Heart right ventricle (tissue), 16 donors: ENCODE results near the gene AMPH. TPM values are rescaled to one million over a fixed set of nuclear protein-coding genes. Genes with fewer than 3 reads are reported as not detected.
A peak's percentile ranks its signal among the peaks of the same experiment; 100 is the strongest.

ENCODE experiments used
- ATAC-seq, 8 donors: fragments of 200-7000 bp; cut with Tn5 transposase; one replicate each; pipeline ENCODE4 v1.9.1; 2020; ENCODE audit warnings: mild to moderate bottlenecking in 8 of 8, moderate library complexity in 8 of 8, moderate number of reproducible peaks in 1 of 8
- DNase-seq, 2 donors: peaks; one replicate each; pipeline ENCODE4 v3.0.0-alpha.2; 2020
- H3K27ac ChIP-seq, 10 donors: fragments of 200-600 bp; sonication (generic) in 2 of 10; one replicate each; pipeline versions ENCODE4 v1.5.0 to v1.8.0; 2020 to 2022; ENCODE audit warnings: mild to moderate bottlenecking in 3 of 10
- H3K27me3 ChIP-seq, 7 donors: fragments of 200-600 bp; one replicate each; pipeline ENCODE4 v1.8.0; 2021 to 2022; ENCODE audit warnings: mild to moderate bottlenecking in 2 of 7
- H3K36me3 ChIP-seq, 9 donors: fragments of 200-600 bp; sonication (generic) in 1 of 9; one replicate each; pipeline versions ENCODE4 v1.5.0 to v1.8.0; 2020 to 2022; ENCODE audit warnings: mild to moderate bottlenecking in 2 of 9
- H3K4me1 ChIP-seq, 9 donors: fragments of 200-600 bp; sonication (generic) in 1 of 9; one replicate each; pipeline versions ENCODE4 v1.5.0 to v1.8.0; 2020 to 2022; ENCODE audit warnings: mild to moderate bottlenecking in 4 of 9
- H3K4me3 ChIP-seq, 10 donors: fragments of 200-600 bp; sonication (generic) in 2 of 10; one replicate each; pipeline versions ENCODE4 v1.5.0 to v1.8.0; 2020 to 2022; ENCODE audit warnings: mild to moderate bottlenecking in 7 of 10, moderate library complexity in 2 of 10
- H3K9me3 ChIP-seq, 11 donors: fragments of 200-600 bp in 10 of 11; sonication (generic) in 2 of 11; one replicate each; pipeline versions ENCODE4 v1.5.0 to v1.8.0; 2013 to 2022; ENCODE audit warnings: mild to moderate bottlenecking in 2 of 11, control low read depth in 1 of 11, moderate library complexity in 1 of 11
- CTCF ChIP-seq, 9 donors: fragments of 200-600 bp; sonication (generic) in 2 of 9; IDR thresholded peaks; one replicate each; pipeline versions ENCODE4 v1.5.0 to v1.8.0; 2021 to 2022; ENCODE audit warnings: antibody characterized with exemption in 9 of 9, mild to moderate bottlenecking in 5 of 9, moderate library complexity in 1 of 9
- WGBS, 2 donors: extraction: QIAGEN DNeasy Blood & Tissue Kit; methylation state at CpG; one replicate each; pipeline ENCODE4 v1.1.7; 2013; ENCODE audit warnings: inconsistent platforms in 1 of 2; 5-methylcytosine and 5-hydroxymethylcytosine counted together
- intact Hi-C, 10 donors: fragments of 100-400 bp; cut with DNase I; formaldehyde crosslinking; loops; one replicate each; pipeline versions ENCODE4 v1.11.1 to v1.14.2; 2022
- polyA plus RNA-seq, 2 donors: library from polyadenylated mRNA; stranded (reverse); fragments of 200-250 nt; gene quantifications; one replicate each; pipeline ENCODE4 v1.2.3, GENCODE V29; 2013
- total RNA-seq, 10 donors: library from RNA; stranded (reverse); fragmentation: NEBNext Ultra II Directional in 3 of 10; extraction: Animal tissue kit (Norgen Biotek cat#: 25700) in 3 of 10; gene quantifications; one replicate each; pipeline versions ENCODE4 v1.2.1 to v1.2.4, GENCODE V29; 2021 to 2023
- donor health status: Arrhythmogenic right ventricular cardiomyopathy.
- donor health status: ischemic (EF 13 %, LVEDD 7.1; RV severe dilation, severe dysfunction).
- donor health status: healthy with polysubstance abuse.
- donor health status: DM: no; HTN: yes; CAD: no.
- donor health status: DM: no; HTN: no; CAD: no.
- donor health status: ischemic (EF 25% LVEDD 6.9; RV normal size, moderate dysfunction).
- donor health status: ischemic (EF 25% LVEDD 5.7; RV mildly dilated, moderate dysfunction).
- donor health status: healthy.
- donor health status: DM: yes; HTN: yes; CAD: no.
- donor health status: Ischemic cardiomyopathy.
- donor health status: ischemic (EF 35%, LVEDD 5.7; RV mildly dilated, moderate dysfunction).
- donor health status: nonischemic (EF 11% LVEDD 7.7; RV severe dilation, severe dysfunction).
- donor health status: DM: yes; HTN: yes; CAD: no.
- donor health status: PGD.
- donor health status: ischemic (EF 29% LVEDD 5.4; RV normal size, mild dysfunction).
- donor health status: nonischemic (EF 23%, LVEDD 6.1; RV moderate dilation, normal function).

Gene AMPH
- total and polyA plus RNA-seq, 12 donors = 0.95 to 3.5 (median 2.3) TPM

DNA sequence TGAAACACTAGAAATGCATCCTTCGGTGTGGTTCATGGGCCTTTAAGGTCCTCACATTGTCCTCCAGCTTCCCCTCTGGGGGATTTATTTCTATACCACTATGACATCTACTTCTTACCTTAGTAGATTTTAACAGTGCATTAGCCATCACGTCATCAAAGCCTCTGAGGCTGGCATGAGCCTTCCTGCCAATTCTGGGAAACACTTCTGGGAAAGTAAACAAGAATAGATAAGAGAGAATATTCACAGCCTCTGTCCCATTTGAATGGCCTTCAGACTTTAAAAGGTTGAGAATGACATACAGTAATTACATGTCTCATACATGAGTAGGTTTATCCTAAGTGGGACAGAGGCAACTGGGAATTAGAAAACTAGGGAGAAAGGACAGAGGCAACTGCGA lies 89.7 kb downstream of the AMPH start:
- TF ChIP-seq CTCF (IDR thresholded peaks at IDR 0.05) = no peak
- Histone ChIP-seq H3K27ac (no peak overlapping the region), H3K27me3 (no peaks in the 10 kb centered on the region), H3K4me1 (peaks cover 0 to 13% (median 2%) of the 10 kb centered on the region in 9 donors), H3K4me3 (no peak overlapping the region), H3K36me3 (no peaks in the 10 kb centered on the region), H3K9me3 (no peaks in the 10 kb centered on the region)
- 63 to 67% methylated on average over 3 of the region's 3 CpGs for WGBS, 2 donors
- intact Hi-C loops = no loop called here
- no peak for DNase-seq
- ATAC-seq = peak in 6 of 8 donors; percentile 27 to 75 (median 62)

GRCh38 chr7:38539477-38540081 lies 91.6 kb downstream of the AMPH start:
- Histone ChIP-seq H3K4me1 (peaks cover 0 to 13% (median 2%) of the 10 kb centered on the region in 9 donors), H3K4me3 (no peak overlapping the region), H3K9me3 (no peaks in the 10 kb centered on the region), H3K27me3 (no peaks in the 10 kb centered on the region), H3K27ac (no peak overlapping the region), H3K36me3 (no peaks in the 10 kb centered on the region)
- ATAC-seq (no peak), DNase-seq (no peak)
- no peak for TF ChIP-seq CTCF (IDR thresholded peaks at IDR 0.05)
- WGBS, 2 donors = 80 to 86% methylated on average over 2 of the region's 2 CpGs
- intact Hi-C loops = no loop called here

DNA sequence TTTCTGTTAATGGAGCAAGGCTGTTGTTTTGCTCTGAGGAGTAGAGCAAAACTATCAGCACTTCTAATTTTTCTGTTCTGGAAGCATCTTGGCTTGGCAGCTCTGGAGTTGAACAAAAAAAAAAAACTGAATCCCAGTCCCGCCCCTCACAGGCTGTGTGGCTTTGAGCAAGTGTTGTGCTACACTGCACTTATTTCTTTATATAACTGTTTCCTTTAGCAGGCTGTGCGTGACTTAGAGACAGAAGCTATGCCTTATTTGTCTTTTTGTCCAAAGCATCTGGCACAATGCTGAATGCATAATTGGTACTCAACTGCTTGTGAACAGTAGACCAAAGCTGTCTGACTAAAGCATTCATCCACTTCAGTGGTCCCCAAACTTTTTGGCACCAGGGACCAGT lies 96.1 kb downstream of the AMPH start:
- intact Hi-C loops = no loop called here
- no peaks in the 10 kb centered on the region for H3K27me3 ChIP-seq
- 79 to 85% methylated on average over 2 of the region's 2 CpGs for WGBS, 2 donors
- TF ChIP-seq CTCF (IDR thresholded peaks at IDR 0.05) = no peak
- no peak overlapping the region for H3K4me3 ChIP-seq
- ATAC-seq (no peak), DNase-seq (no peak)
- H3K4me1 ChIP-seq = no peaks in the 10 kb centered on the region
- no peaks in the 10 kb centered on the region for H3K9me3 ChIP-seq
- H3K27ac ChIP-seq = no peak overlapping the region
- H3K36me3 ChIP-seq = no peaks in the 10 kb centered on the region

GRCh38 chr7:38525857-38526256 lies 105.3 kb downstream of the AMPH start:
- H3K27ac ChIP-seq = no peak overlapping the region
- TF ChIP-seq CTCF (IDR thresholded peaks at IDR 0.05) = no peak
- WGBS, 2 donors = 96 to 97% methylated on average over 1 of the region's 1 CpG
- no peak for DNase-seq
- ATAC-seq = no peak
- H3K27me3 ChIP-seq = no peaks in the 10 kb centered on the region
- no peak overlapping the region for H3K4me3 ChIP-seq
- H3K4me1 ChIP-seq = no peaks in the 10 kb centered on the region
- H3K36me3 ChIP-seq = no peaks in the 10 kb centered on the region
- intact Hi-C loops = no loop called here
- H3K9me3 ChIP-seq = no peaks in the 10 kb centered on the region
